GM18907 (cell line): ENCODE results near the gene SERF2.
A peak's percentile ranks its signal among the peaks of the same experiment; 100 is the strongest.
"Not testable (repeated sequence)": the region's sequence is repeated elsewhere in the genome, so short reads cannot be mapped to it uniquely, and the experiment has no call there.

Experiments
- ATAC-seq: cut with Tn5 transposase; IDR thresholded peaks from one replicate; pipeline ENCODE4 v1.9.1; 2021; ENCODE audit warnings: mild to moderate bottlenecking, moderate library complexity; ENCODE audit not compliant: unreplicated experiment

SERF2 gene

GRCh38 chr15:43792761-43793476, 799 bp downstream of the SERF2 start:
- ATAC-seq = no peak

- no peak for ATAC-seq
Measured at GRCh38 chr15:43793647-43794046, 1.5 kb downstream of the SERF2 start.

- no peak for ATAC-seq
Measured at GRCh38 chr15:43794269-43795037, 2.3 kb downstream of the SERF2 start.

- no peak for ATAC-seq
Measured at GRCh38 chr15:43795197-43795596, 3.1 kb downstream of the SERF2 start.

- no peak for ATAC-seq
Measured at GRCh38 chr15:43795997-43796396, 3.9 kb downstream of the SERF2 start.

- ATAC-seq = no peak
Measured at GRCh38 chr15:43796566-43796965, 4.4 kb downstream of the SERF2 start.

- ATAC-seq = no peak
Measured at GRCh38 chr15:43799209-43799944, 7.3 kb downstream of the SERF2 start.

GRCh38 chr15:43799945-43800285, 7.8 kb downstream of the SERF2 start, which contains the start of gene SERINC4:
Gene SERINC4 (minus strand): TSS chr15:43800220. CDS start chr15:43799986, 234 bp downstream.
- ATAC-seq = peak; percentile 2

- peak; percentile 84 for ATAC-seq
Measured at GRCh38 chr15:43800286-43801141, 8.4 kb downstream of the SERF2 start, which contains the start of gene HYPK. Gene HYPK (plus strand): TSS chr15:43800599. CDS start chr15:43800623, 24 bp downstream.

GRCh38 chr15:43802676-43803075, 10.6 kb downstream of the SERF2 start:
- ATAC-seq = not testable (repeated sequence)

GRCh38 chr15:43808435-43808950, 16.4 kb downstream of the SERF2 start:
- ATAC-seq = no peak

- ATAC-seq = peak; percentile 59
Measured at GRCh38 chr15:43808960-43809678, 17.0 kb downstream of the SERF2 start.

GRCh38 chr15:43815064-43815463, 22.9 kb downstream of the SERF2 start:
- not testable (repeated sequence) for ATAC-seq

- no peak for ATAC-seq
Measured at GRCh38 chr15:43821505-43821904, 29.4 kb downstream of the SERF2 start.

- peak; percentile 72 for ATAC-seq
Measured at GRCh38 chr15:43824302-43825246, 32.5 kb downstream of the SERF2 start, which contains the start of gene MFAP1. Gene MFAP1 (minus strand): TSS chr15:43824690. CDS start chr15:43824569, 121 bp downstream.

- ATAC-seq = not testable (repeated sequence)
Measured at GRCh38 chr15:43825305-43825704, 33.2 kb downstream of the SERF2 start.

- ATAC-seq = no peak
Measured at GRCh38 chr15:43826029-43826507, 33.9 kb downstream of the SERF2 start.
